Esophagus muscularis mucosa (tissue), 3 donors: ENCODE results near the gene HVCN1.

Experiments
- CTCF ChIP-seq, 3 experiments: fragments of 200-600 bp in 2 of 3; fragments of 450-650 bp in 1 of 3; sonication (generic) in 2 of 3; IDR thresholded peaks; one replicate each; pipeline ENCODE4 v1.5.1; 2017 to 2019; ENCODE audit warnings: antibody characterized with exemption in 3 of 3, mild to moderate bottlenecking in 2 of 3, moderate library complexity in 1 of 3
- POLR2A ChIP-seq: fragments of 450-650 bp; IDR thresholded peaks from one replicate; pipeline ENCODE4 v1.6.1; 2017; ENCODE audit warnings: antibody characterized with exemption, moderate library complexity, mild to moderate bottlenecking, low read depth

DNA sequence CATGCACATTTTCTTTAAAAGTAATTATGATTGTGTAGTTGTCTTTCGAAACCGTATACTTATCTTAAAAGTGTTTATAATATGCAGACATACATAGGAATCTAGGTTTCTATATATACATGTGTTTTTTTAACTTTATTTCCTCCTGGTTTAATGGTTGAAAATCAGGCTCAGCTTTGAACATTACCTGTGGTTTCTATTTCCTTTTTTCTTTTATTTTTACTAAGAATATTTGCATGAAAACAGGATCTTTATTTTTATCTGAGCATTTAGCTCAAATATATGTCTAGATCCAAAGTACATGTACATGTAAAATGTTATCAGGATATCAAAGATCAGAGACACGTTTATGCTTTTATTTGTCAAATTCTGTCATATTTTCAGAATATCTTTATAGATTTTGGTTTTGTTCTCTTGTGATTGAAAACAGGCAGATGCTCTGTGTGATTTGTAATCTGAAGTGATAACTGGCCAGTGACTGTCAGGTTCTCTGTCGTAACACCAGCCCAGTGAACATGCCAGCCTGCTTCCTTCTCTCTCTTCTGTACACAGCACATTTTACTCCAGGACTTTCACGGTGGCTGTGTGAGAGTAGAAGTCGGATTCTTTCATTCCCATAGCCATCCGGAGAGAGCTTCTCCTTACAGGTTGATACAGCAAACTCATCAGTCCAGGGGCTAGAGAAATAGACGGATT lies 61.3 kb downstream of the HVCN1 start:
- TF ChIP-seq POLR2A = no peak
- TF ChIP-seq CTCF (IDR thresholded peaks at IDR 0.05) = no peak
